HepG2 (cell line): ENCODE data around the gene GPS1. TPM values are rescaled to one million over a fixed set of nuclear protein-coding genes. Genes with fewer than 3 reads are reported as not detected.

Experiments
- HDAC1 ChIP-seq: sonication (generic); formaldehyde crosslinking; IDR thresholded peaks from 2 replicates; pipeline ENCODE4 v1.5.1; 2020; ENCODE audit warnings: mild to moderate bottlenecking, missing genetic modification reagents
- HDAC2 ChIP-seq: sonication (generic); formaldehyde crosslinking; IDR thresholded peaks from 2 replicates; pipeline ENCODE4 v1.4.0; 2020; ENCODE audit warnings: missing genetic modification reagents
- HOXD1 ChIP-seq: sonication (generic); formaldehyde crosslinking; IDR thresholded peaks from 2 replicates; pipeline ENCODE4 v1.5.0; 2020; ENCODE audit warnings: missing genetic modification reagents
- ISX ChIP-seq: sonication (generic); formaldehyde crosslinking; conservative IDR thresholded peaks from 2 replicates; pipeline ENCODE4 v1.5.0; 2020; ENCODE audit warnings: missing genetic modification reagents
- MLXIP ChIP-seq: sonication (generic); formaldehyde crosslinking; IDR thresholded peaks from 2 replicates; pipeline ENCODE4 v1.9.0; 2021; ENCODE audit warnings: missing genetic modification reagents, borderline replicate concordance
- NFAT5 ChIP-seq: sonication (generic); formaldehyde crosslinking; IDR thresholded peaks from 2 replicates; pipeline ENCODE4 v1.4.0; 2020; ENCODE audit warnings: missing genetic modification reagents
- PRDM10 ChIP-seq: sonication (generic); formaldehyde crosslinking; IDR thresholded peaks from 2 replicates; pipeline ENCODE4 v1.4.0; 2020; ENCODE audit warnings: low read depth, missing genetic modification reagents
- RFX5 ChIP-seq: IDR thresholded peaks from 2 replicates; pipeline ENCODE4 v1.6.1; 2011; ENCODE audit warnings: low read depth, low read length, improper control_type of control experiment
- RFXANK ChIP-seq: IDR thresholded peaks from 2 replicates; pipeline ENCODE4 v1.6.1; 2016
- SNRNP70 ChIP-seq: fragments of 200-400 bp; formaldehyde crosslinking; IDR thresholded peaks from 2 replicates; pipeline ENCODE4 v1.6.1; 2017; ENCODE audit warnings: mild to moderate bottlenecking, low read depth, low read length, moderate library complexity
- SSRP1 ChIP-seq: IDR thresholded peaks from 2 replicates; pipeline ENCODE4 v1.6.1; 2016; ENCODE audit warnings: control low read depth
- TCF12 ChIP-seq, 2 experiments: fragments of 450-650 bp in 1 of 2; sonication (generic) in 1 of 2; formaldehyde crosslinking in 1 of 2; IDR thresholded peaks; 2 replicates each; pipeline versions ENCODE4 v1.6.1 to v1.8.0; 2017 to 2022; ENCODE audit warnings: antibody characterized with exemption in 1 of 2, mild to moderate bottlenecking in 1 of 2, missing genetic modification reagents in 1 of 2, moderate library complexity in 1 of 2
- XRCC5 ChIP-seq: fragments of 200-400 bp; formaldehyde crosslinking; optimal IDR thresholded peaks from 2 replicates; pipeline ENCODE3; 2017; ENCODE audit warnings: mild to moderate bottlenecking, low read length
- ZNF24 ChIP-seq: fragments of 450-650 bp; IDR thresholded peaks from 2 replicates; pipeline ENCODE4 v1.6.1; 2017; ENCODE audit warnings: antibody characterized with exemption, mild to moderate bottlenecking
- ZNF264 ChIP-seq: sonication (generic); formaldehyde crosslinking; IDR thresholded peaks from 2 replicates; pipeline ENCODE4 v1.4.0; 2020; ENCODE audit warnings: missing genetic modification reagents
- ZNF616 ChIP-seq: sonication (generic); formaldehyde crosslinking; IDR thresholded peaks from 2 replicates; pipeline ENCODE4 v1.5.0; 2020; ENCODE audit warnings: low read depth, mild to moderate bottlenecking, missing genetic modification reagents
- polyA plus RNA-seq, 8 experiments: library from polyadenylated mRNA; depleted of rRNA in 3 of 8; stranded (reverse) in 7 of 8; unstranded in 1 of 8; fragments of >200 nt; fragmentation: Illumina TruSeq in 4 of 8; extraction: Trizol in 4 of 8; gene quantifications; 2 replicates each; pipeline versions ENCODE4 v1.2.1 to v1.2.3, GENCODE V29; 2011 to 2016; ENCODE audit warnings: low read depth in 4 of 8, missing spikeins in 1 of 8, mixed read lengths in 1 of 8; ENCODE audit not compliant: insufficient read depth in 1 of 8
- total RNA-seq, 5 experiments: library from RNA; depleted of rRNA; stranded (reverse); fragments of >200 nt; fragmentation: Illumina TruSeq; extraction: Trizol; gene quantifications; 2 replicates each; pipeline ENCODE4 v1.2.3, GENCODE V29; 2016; ENCODE audit warnings: low read depth in 1 of 5

GPS1 gene
- total and polyA plus RNA-seq, 2 of the 13 experiments (the other 11 are each of a cell fraction or from before 2014, with no cell fraction given): 124 to 128 TPM

GRCh38 chr17:82095777-82096708 is 44.3 kb downstream of the GPS1 start (continued):
- TF ChIP-seq ISX (CRISPR knock-in tag) (no peak), RFXANK (CRISPR knock-in tag) (no peak), ZNF264 (CRISPR knock-in tag) (no peak), SSRP1 (no peak), RFX5 (no peak), HOXD1 (CRISPR knock-in tag) (no peak), NFAT5 (CRISPR knock-in tag) (no peak), MLXIP (CRISPR knock-in tag) (no peak), XRCC5 (no peak), TCF12 (IDR thresholded peaks at IDR 0.05) (no peak), TCF12 (CRISPR knock-in tag; IDR thresholded peaks at IDR 0.05) (no peak), PRDM10 (no peak), HDAC2 (CRISPR knock-in tag) (no peak), SNRNP70 (no peak), ZNF24 (no peak), HDAC1 (CRISPR knock-in tag) (no peak; the same call in none of the 2 replicates), ZNF616 (CRISPR knock-in tag) (no peak; the same call in 1 of the 2 replicates)
